PC-9 (cell line): ENCODE data around the gene GALM. TPM values are rescaled to one million over a fixed set of nuclear protein-coding genes. Genes with fewer than 3 reads are reported as not detected.

Experiments used
- BruUV-seq: library from RNA; stranded (reverse); fragments of 400-500 nt; replicated peaks from 2 replicates; lab custom pipeline; 2021; lab: Mats Ljungman, UMichigan
- CTCF ChIA-PET: fragments of 300-600 bp; sonication (Branson Sonifier 250); formaldehyde crosslinking; loops from one replicate; lab custom pipeline; 2022; ENCODE audit warnings: antibody characterized with exemption; lab: Charles Lee
- POLR2A ChIA-PET: fragments of 300-600 bp; sonication (Branson Sonifier 250); formaldehyde crosslinking; loops from one replicate; lab custom pipeline; 2022; ENCODE audit warnings: antibody characterized with exemption; ENCODE audit not compliant: unreplicated experiment; lab: Charles Lee
- DNase-seq, 2 experiments: peaks; one replicate each; pipeline versions ENCODE4 v3.0.0 to v3.0.0-alpha.2; 2015 to 2022; ENCODE audit warnings: mixed read lengths in 1 of 2
- H2AFZ ChIP-seq: fragments of 200-600 bp; sonication (generic); 2 replicates; pipeline ENCODE4 v1.8.1; 2017; ENCODE audit warnings: antibody characterized with exemption
- H3F3A ChIP-seq: fragments of 200-600 bp; sonication (generic); 2 replicates; pipeline ENCODE4 v1.8.1; 2017; ENCODE audit warnings: antibody characterized with exemption, mild to moderate bottlenecking, low read depth; ENCODE audit not compliant: insufficient read depth
- H3K27ac ChIP-seq: fragments of 200-600 bp; sonication (generic); 2 replicates; pipeline ENCODE4 v1.6.1; 2016; ENCODE audit warnings: mixed run types
- H3K27me3 ChIP-seq: fragments of 200-600 bp; sonication (generic); 2 replicates; pipeline ENCODE4 v1.6.1; 2016; ENCODE audit warnings: low read depth, mixed run types; ENCODE audit not compliant: insufficient read depth
- H3K36me3 ChIP-seq: fragments of 200-600 bp; sonication (generic); 2 replicates; pipeline ENCODE4 v1.6.1; 2016; ENCODE audit warnings: low read depth, mixed run types
- H3K4me1 ChIP-seq: fragments of 200-600 bp; sonication (generic); replicated peaks from 2 replicates; pipeline ENCODE4 v1.6.1; 2016; ENCODE audit warnings: mixed run types; ENCODE audit not compliant: insufficient read depth
- H3K4me2 ChIP-seq: fragments of 200-600 bp; sonication (generic); 2 replicates; pipeline ENCODE4 v1.6.1; 2017; ENCODE audit warnings: mixed run types
- H3K4me3 ChIP-seq: fragments of 200-600 bp; sonication (generic); 2 replicates; pipeline ENCODE4 v1.6.1; 2016; ENCODE audit warnings: mixed run types
- H3K79me2 ChIP-seq: fragments of 200-600 bp; sonication (generic); 2 replicates; pipeline ENCODE4 v1.6.1; 2017; ENCODE audit warnings: low read depth, mixed run types
- H3K9me2 ChIP-seq: fragments of 200-600 bp; sonication (generic); 2 replicates; pipeline ENCODE4 v1.8.1; 2017; ENCODE audit warnings: mild to moderate bottlenecking; ENCODE audit not compliant: insufficient read depth
- H3K9me3 ChIP-seq: fragments of 200-600 bp; sonication (generic); 2 replicates; pipeline ENCODE4 v1.8.1; 2016; ENCODE audit warnings: low read depth; ENCODE audit not compliant: insufficient read depth
- H4K20me1 ChIP-seq: fragments of 200-600 bp; sonication (generic); 2 replicates; pipeline ENCODE4 v1.8.1; 2017; ENCODE audit not compliant: insufficient read depth
- EZH2 ChIP-seq: fragments of 200-600 bp; sonication (generic); IDR thresholded peaks from 2 replicates; pipeline ENCODE4 v1.8.0; 2017; ENCODE audit warnings: antibody characterized with exemption, low read depth
- intact Hi-C: fragments of 100-400 bp; cut with micrococcal nuclease; formaldehyde crosslinking; loops from one replicate; pipeline ENCODE4 v1.10.0; 2022; ENCODE audit not compliant: unreplicated experiment
- total RNA-seq: library from RNA; stranded (reverse); gene quantifications from 2 replicates; pipeline ENCODE4 v1.2.3, GENCODE V29; 2021
- TF ChIP-seq, protein P1 (sequence below): fragments of 200-600 bp; sonication (generic); conservative IDR thresholded peaks from 2 replicates; pipeline ENCODE4 v1.6.1; 2017; ENCODE audit warnings: mixed run types, antibody characterized with exemption, mild to moderate bottlenecking, moderate library complexity

GALM gene
- total RNA-seq, 1 experiment from 2014 or later, result 27.7 TPM

DNA sequence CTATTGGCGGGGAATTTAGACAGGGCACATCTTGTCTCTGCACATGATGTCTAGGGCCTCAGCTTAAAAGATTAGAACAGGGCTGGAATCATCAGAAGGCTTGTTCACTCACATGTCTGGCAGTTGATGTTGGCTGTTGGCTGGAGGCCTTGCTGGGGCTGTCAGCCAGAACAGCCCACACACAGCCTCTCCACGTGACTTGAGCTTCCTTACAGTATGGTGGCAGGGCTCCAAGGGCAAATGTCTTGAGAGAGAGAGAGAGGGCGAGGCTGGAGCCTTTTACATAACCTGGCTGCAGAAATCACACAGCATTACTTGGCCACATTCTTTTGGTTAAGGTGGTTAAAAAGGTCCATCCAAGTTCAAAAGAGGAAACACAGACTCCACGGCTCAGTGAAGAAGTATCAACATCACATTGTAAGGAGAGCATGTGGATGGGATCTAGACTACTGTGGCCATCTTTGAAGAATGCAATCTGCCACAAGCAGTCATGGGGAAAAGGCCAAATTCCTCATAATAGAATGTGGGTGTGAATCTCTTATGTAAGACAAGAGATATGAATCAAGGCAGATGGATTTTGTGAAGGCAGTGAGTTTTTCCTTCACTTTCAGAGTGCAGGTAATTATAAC, 54.8 kb downstream of the GALM start:
- Histone ChIP-seq H3K9me3 (no peaks in the 10 kb centered on the region), H3F3A (peaks cover 19% of the 10 kb centered on the region), H3K4me3 (no peak overlapping the region), H3K27me3 (no peaks in the 10 kb centered on the region), H3K4me1 (peaks cover 38% of the 10 kb centered on the region), H3K36me3 (no peaks in the 10 kb centered on the region), H3K9me2 (no peaks in the 10 kb centered on the region), H3K79me2 (no peaks in the 10 kb centered on the region), H3K4me2 (peak overlapping the region; percentile 13), H4K20me1 (no peaks in the 10 kb centered on the region), H2AFZ (no peak overlapping the region), H3K27ac (peak overlapping the region; percentile 69)
- BruUV-seq, result TSS peak; percentile 94
- no peak for TF ChIP-seq EZH2
- TF ChIP-seq, protein P1, sequence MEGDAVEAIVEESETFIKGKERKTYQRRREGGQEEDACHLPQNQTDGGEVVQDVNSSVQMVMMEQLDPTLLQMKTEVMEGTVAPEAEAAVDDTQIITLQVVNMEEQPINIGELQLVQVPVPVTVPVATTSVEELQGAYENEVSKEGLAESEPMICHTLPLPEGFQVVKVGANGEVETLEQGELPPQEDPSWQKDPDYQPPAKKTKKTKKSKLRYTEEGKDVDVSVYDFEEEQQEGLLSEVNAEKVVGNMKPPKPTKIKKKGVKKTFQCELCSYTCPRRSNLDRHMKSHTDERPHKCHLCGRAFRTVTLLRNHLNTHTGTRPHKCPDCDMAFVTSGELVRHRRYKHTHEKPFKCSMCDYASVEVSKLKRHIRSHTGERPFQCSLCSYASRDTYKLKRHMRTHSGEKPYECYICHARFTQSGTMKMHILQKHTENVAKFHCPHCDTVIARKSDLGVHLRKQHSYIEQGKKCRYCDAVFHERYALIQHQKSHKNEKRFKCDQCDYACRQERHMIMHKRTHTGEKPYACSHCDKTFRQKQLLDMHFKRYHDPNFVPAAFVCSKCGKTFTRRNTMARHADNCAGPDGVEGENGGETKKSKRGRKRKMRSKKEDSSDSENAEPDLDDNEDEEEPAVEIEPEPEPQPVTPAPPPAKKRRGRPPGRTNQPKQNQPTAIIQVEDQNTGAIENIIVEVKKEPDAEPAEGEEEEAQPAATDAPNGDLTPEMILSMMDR, result no peak
- POLR2A ChIA-PET, result interaction anchor here (0.5 to 0.6 kb wide), 5 partner anchors 31 to 173 kb away, joined by 3 to 7 read pairs (median 5); partner anchors contain the start of gene GALM
- peak; percentile 87 to 98 for DNase-seq
- intact Hi-C loops, result loop anchor here (1.0 kb wide), 3 partner anchors 27 to 118 kb away; partner anchors contain the start of genes GALM and HNRNPLL
- CTCF ChIA-PET, result interaction anchor here (0.5 to 0.6 kb wide), 3 partner anchors 43 to 463 kb away, joined by 3 to 4 read pairs (median 3); no protein-coding TSS in a partner anchor

DNA sequence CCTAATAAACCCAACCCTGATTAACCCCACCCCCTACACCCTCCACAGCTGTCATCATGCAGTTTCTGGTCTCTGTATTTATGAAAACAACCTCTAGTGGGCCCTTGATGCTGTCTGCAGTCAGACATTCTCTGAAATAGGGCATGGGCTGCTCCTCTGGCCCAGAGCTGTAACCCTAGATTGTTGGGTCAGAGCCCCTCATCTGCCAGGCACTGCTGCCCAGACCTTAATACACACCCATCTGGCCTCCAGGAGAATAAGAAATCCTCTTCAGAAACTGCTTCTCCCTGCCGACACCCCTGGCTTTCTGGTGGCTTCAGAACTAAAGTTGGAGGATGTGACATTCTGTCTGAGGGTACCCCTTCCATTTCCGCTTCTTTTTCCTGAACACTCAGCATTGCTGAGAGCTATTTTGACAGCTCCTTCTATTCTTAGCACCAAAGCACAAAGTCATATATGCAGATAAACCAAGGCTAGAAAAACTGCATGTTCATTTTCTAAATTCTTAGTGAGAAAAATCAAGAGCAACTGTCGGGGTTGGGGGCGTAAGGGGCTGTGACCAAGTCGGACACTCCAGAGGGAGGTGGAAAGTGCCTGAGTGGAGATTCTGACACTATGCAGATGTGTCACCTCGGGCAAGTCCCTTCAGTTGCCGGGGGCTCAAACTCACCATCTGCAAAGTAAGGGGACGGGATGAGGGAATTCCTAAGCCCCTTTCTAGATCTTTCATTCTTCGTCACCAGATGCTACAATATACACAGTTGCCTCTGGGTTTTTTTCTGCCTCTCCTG, 56.6 kb downstream of the GALM start:
- ChIA-PET POLR2A (no interaction called here), CTCF (no interaction called here)
- TF ChIP-seq, protein P1, result no peak
- TF ChIP-seq EZH2, result no peak
- Histone ChIP-seq H3K9me3 (no peaks in the 10 kb centered on the region), H2AFZ (no peak overlapping the region), H3K27me3 (no peaks in the 10 kb centered on the region), H3K4me1 (peaks cover 26% of the 10 kb centered on the region), H3K4me2 (no peak overlapping the region), H4K20me1 (no peaks in the 10 kb centered on the region), H3K4me3 (no peak overlapping the region), H3K79me2 (no peaks in the 10 kb centered on the region), H3K36me3 (no peaks in the 10 kb centered on the region), H3F3A (peaks cover 19% of the 10 kb centered on the region), H3K9me2 (no peaks in the 10 kb centered on the region), H3K27ac (no peak overlapping the region)
- DNase-seq, result no peak
- intact Hi-C loops, result no loop called here
- BruUV-seq, result no TSS peak

DNA sequence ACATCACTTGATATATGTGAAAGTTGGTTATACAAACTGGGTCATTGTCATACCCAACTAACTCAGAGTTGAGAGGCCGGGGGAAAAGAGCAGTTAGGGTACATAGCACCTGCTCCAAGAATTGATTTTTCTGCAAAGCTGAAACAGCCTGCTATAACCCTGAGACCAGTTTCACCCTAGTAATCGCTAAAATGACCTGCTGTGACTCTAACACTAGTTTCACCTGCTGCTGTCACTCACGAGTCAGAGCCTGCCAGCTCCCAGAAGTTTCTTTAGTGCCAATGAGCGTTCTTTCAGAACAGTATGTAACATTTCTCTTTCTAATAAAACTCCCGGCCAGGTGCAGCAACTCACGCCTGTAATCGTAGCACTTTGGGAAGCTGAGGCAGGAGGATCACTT, 57.3 kb downstream of the GALM start:
- H3K27ac ChIP-seq, result no peak overlapping the region
- CTCF ChIA-PET, result interaction anchor here (0.7 to 0.8 kb wide), 2 partner anchors 142 to 577 kb away, joined by 3 read pairs; no protein-coding TSS in a partner anchor
- H4K20me1 ChIP-seq, result no peaks in the 10 kb centered on the region

More for the DNA sequence above, 57.3 kb downstream of the GALM start:
- Histone ChIP-seq H3K36me3 (no peaks in the 10 kb centered on the region), H2AFZ (no peak overlapping the region), H3K79me2 (no peaks in the 10 kb centered on the region), H3F3A (peaks cover 19% of the 10 kb centered on the region), H3K4me1 (peaks cover 26% of the 10 kb centered on the region), H3K9me2 (no peaks in the 10 kb centered on the region), H3K4me2 (no peak overlapping the region), H3K27me3 (no peaks in the 10 kb centered on the region), H3K4me3 (no peak overlapping the region), H3K9me3 (no peaks in the 10 kb centered on the region)
- intact Hi-C loops, result no loop called here
- no peak for DNase-seq
- POLR2A ChIA-PET, result no interaction called here
- TF ChIP-seq EZH2, result no peak
- TF ChIP-seq, protein P1, result no peak
- BruUV-seq, result no TSS peak
